Ishikawa (cell line): ENCODE results near the gene HTT.

Experiments used
- EP300 ChIP-seq: IDR thresholded peaks from 2 replicates; pipeline ENCODE4 v1.6.1; 2012; ENCODE audit warnings: borderline replicate concordance
- MAX ChIP-seq: IDR thresholded peaks from 2 replicates; pipeline ENCODE4 v1.6.1; 2012
- REST ChIP-seq: IDR thresholded peaks from 2 replicates; pipeline ENCODE4 v1.6.1; 2012; ENCODE audit warnings: low read depth, mild to moderate bottlenecking
- TAF1 ChIP-seq: IDR thresholded peaks from 2 replicates; pipeline ENCODE4 v1.6.1; 2012; ENCODE audit warnings: low read depth, mild to moderate bottlenecking
- TEAD4 ChIP-seq: IDR thresholded peaks from 2 replicates; pipeline ENCODE4 v1.6.1; 2012
- YY1 ChIP-seq: IDR thresholded peaks from 2 replicates; pipeline ENCODE4 v1.6.1; 2012; ENCODE audit warnings: low read depth

DNA sequence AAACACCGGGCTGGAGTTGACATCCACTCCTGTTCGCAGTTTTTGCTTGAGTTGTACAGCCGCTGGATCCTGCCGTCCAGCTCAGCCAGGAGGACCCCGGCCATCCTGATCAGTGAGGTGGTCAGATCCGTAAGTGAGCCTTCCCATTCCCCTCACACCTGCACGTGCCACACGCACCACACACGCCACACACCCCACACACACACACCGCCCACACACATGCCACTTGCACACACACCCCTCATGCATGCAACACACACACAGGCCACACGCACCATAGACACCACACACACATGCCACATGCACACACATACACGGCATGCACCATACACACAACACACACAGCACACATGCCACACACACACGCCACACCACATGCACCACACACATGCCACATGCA, 154.4 kb downstream of the HTT start:
- TF ChIP-seq TEAD4 (no peak), TAF1 (no peak), EP300 (no peak), REST (no peak), YY1 (no peak), MAX (no peak)
